NCI-H2196 (cell line): ENCODE results near the gene C4B.

ENCODE experiments used
- DNase-seq: peaks from one replicate; lab custom pipeline; 2025; ENCODE audit not compliant: unreplicated experiment; lab: John Stamatoyannopoulos, UW

C4B gene

DNA sequence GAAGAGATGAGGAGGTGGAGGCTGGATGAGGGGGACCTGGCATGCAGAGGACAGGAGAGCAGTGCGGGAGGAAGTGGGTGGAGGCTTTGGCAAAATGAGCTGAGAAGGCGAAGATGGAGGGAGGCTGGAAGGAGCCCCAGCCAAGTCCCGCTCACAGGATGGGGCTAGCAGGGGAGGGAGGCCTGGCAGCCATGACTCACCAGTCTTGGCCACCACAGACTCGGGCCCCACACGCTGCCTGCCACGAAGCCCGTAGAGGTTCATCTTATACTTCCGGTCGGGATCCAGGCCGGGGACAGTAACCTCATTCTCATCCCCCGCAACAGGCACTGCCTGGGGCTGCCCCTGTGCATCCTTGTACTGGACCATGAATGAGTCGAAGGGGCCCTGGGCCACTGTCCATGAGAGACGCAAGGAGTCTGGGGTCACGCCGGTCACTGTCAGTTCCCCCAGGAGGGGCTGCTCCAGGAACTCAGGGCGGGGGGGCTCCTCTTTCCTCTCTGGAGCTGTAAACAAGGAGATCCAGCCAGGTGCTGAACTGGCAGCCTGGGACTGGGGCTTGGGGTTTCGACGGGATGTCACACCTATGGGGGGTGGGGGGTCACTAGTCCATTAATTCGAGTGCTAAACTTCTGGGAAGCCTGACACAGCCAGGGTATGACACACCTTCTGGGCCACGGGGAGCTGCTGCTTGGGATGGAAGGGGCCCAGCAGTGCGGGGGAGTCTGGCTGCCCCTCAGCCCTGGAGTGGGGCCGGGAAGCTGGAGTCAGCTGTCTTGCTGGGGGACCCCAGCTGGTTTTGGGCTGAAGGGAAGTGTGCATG, 66.8 kb downstream of the C4B start:
- DNase-seq, result no peak

DNA sequence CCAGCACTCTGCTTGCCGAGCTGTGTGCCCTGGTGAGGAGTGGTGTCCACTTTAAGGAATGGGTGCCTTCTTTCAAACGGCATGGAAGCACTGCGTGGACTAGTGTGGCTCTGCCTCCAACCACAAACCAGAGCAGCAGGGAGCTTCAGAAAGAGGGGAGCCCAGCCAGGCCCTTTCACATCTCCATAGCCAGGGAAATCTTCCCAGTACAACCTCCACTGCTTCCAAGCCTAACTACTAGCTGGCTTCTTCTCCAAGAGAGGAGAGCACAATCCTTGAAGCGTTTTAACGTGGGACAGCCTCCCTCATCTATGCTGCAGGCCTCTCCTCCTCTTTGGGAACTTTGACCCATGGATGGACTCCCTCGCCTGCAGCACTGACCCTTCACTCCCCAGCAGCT, 67.9 kb downstream of the C4B start:
- DNase-seq, result no peak

DNA sequence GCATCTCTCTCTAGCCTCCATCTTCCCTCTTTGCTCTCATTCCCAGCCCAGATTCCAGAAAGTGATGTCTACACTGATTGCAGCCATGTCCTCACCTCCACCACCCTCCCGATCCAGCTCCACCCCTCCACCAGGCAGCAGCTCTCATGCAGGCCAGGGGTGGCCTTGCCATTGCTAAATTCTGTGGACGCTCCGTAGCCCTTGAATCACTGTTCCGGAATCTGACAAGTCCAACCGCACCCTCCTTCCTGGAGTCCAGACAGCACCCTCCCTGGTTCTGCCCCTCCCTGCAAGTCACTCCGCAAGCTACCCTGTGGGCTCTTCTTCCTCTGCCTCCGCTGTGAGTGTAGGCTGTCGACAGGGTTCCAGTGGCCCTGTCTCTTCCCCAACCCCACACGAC, 68.3 kb downstream of the C4B start:
- DNase-seq, result no peak

DNA sequence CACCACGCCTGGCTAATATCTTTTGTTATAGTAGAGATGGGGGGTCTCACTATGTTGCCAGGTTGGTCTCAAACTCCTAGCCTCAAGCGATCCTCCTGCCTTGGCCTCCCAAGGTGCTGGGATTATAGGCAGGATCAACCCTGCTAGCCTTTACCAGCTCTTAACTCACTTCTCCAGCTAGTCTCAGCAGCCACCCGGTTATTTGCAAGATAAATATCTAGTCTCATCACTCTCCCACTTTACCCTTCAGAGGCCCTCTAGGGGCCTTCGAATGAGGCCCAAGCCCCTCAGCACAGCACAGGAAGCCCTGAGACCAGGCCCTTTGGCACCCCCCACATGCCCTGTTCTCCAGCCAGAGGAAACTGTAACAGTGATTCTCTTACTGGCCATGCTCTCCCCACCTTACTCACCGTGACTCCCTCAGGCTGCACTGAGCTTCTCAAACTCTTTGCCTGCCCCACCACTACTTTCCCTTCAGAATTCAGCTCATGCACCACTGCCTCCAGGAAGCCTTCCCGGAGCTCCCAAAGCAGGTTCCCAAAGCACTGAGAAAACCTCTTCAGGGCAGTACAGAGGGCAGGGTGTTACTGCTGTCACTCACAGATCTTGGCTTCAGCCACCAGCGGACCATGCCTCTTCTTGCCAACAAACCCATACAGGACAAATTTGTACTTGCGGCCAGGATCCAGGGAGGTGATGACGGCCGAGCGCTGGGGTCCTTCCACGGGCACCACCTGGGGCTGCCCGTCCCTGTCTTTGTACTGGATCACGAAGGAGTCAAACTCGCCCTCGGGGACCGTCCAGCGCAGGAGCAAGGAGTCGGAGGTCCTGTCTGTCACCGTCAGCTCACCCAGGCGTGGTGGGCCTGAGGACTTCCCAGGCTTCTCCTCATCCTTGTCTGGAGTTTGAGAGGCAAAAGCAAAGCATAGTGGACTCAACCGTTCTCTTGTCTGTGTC, 69.5 kb downstream of the C4B start:
- no peak for DNase-seq

DNA sequence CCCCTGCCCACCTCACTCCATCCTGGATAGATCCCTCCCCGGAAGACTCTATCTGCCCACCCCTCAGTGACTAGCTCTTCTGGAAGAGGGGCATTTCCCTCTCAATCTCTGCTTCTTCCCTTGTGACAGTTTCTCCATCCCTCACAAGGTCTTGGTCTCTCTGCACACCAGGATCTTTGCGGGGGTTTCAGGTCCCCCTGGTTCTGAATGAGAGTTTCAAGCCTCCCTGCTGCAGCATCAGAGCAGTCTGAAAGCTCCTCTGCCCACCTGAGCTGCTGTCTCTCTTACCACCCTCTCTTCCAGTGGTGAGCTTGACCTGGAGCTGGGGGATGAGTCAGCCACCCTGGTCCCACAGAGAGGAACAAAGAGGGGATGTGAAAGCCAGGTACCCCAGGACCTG, 70.2 kb downstream of the C4B start:
- DNase-seq, result no peak
